ENCODE data around the gene F2R.

DNA sequence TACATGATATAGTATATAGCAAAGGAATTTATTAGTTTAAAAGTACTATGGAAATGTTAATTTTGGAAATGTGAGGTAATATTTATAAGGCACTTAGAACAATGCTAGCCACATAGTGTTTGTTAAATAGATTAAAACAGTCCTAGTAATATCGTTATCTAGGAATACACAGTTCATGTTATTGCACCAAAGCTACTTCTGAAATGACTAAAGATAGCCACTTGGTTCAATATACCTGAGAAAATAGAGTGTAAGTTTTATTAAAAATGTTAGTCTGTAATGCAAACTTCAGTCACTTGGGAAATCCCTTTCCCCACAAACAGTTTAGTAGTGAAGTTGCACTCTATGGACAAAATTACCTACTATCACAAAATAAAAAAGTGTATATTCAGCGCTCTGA is 15.4 kb upstream of the F2R start:
- TF ChIP-seq EZH2 (IDR thresholded peaks at IDR 0.05; ENCODE audit: low read depth), result no peak
- TF ChIP-seq, protein P1, sequence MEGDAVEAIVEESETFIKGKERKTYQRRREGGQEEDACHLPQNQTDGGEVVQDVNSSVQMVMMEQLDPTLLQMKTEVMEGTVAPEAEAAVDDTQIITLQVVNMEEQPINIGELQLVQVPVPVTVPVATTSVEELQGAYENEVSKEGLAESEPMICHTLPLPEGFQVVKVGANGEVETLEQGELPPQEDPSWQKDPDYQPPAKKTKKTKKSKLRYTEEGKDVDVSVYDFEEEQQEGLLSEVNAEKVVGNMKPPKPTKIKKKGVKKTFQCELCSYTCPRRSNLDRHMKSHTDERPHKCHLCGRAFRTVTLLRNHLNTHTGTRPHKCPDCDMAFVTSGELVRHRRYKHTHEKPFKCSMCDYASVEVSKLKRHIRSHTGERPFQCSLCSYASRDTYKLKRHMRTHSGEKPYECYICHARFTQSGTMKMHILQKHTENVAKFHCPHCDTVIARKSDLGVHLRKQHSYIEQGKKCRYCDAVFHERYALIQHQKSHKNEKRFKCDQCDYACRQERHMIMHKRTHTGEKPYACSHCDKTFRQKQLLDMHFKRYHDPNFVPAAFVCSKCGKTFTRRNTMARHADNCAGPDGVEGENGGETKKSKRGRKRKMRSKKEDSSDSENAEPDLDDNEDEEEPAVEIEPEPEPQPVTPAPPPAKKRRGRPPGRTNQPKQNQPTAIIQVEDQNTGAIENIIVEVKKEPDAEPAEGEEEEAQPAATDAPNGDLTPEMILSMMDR (conservative IDR thresholded peaks at IDR 0.05), result no peak

Data from PC-9 (cell line).